ENCODE results near the gene PRSS27. TPM values are rescaled to one million over a fixed set of nuclear protein-coding genes. Genes with fewer than 3 reads are reported as not detected.
A peak's percentile ranks its signal among the peaks of the same experiment; 100 is the strongest.

Gene PRSS27
- total and polyA plus RNA-seq, 2 donors (not counting 1 experiment from before 2014, with no cell fraction given): 0.24 to 1.2 TPM

GRCh38 chr16:2692251-2692947 lies 27.6 kb downstream of the PRSS27 start:
- Histone ChIP-seq H3K4me2 (ENCODE audit: extremely low read depth, insufficient read depth, low read length) (peak overlapping the region; percentile 71), H3K4me1 (ENCODE audit: control insufficient read depth, extremely low read depth, insufficient read depth, low read length) (peaks cover 12% of the 10 kb centered on the region), H3K36me3 (ENCODE audit: control insufficient read depth, insufficient read depth, low read length) (peaks cover 4% of the 10 kb centered on the region), H3K4me3 (replicated peaks in 1 of 4; ENCODE audit: control extremely low read depth in 1 of 4, insufficient read depth in 1 of 4, low read depth in 3 of 4, low read length in 4 of 4) (no peak overlapping the region), H3K9me3 (ENCODE audit: control insufficient read depth, insufficient read depth, low read depth, low read length) (no peaks in the 10 kb centered on the region), H3K27ac (ENCODE audit: insufficient read depth, low read length) (no peak overlapping the region), H3K9ac (ENCODE audit: insufficient read depth, low read length) (no peak overlapping the region), H3K27me3 (ENCODE audit: control insufficient read depth, insufficient read depth, low read length) (no peaks in the 10 kb centered on the region), H4K20me1 (ENCODE audit: control insufficient read depth, extremely low read depth, insufficient read depth, low read length) (no peaks in the 10 kb centered on the region), H3K79me2 (ENCODE audit: control insufficient read depth, insufficient read depth, low read length) (peaks cover 37% of the 10 kb centered on the region), H2AFZ (ENCODE audit: low read length) (no peak overlapping the region)
- TF ChIP-seq CTCF (conservative IDR thresholded peaks at IDR 0.05 in 1 of 2, IDR thresholded peaks at IDR 0.05 in 1 of 2; ENCODE audit: low read depth in 1 of 2, low read length in 2 of 2) (no peak), EZH2 (IDR thresholded peaks at IDR 0.05; ENCODE audit: low read length, missing control alignments) (no peak)
- peak in 1 of 2 donors; percentile 36 for DNase-seq (ENCODE audit: low read depth in 2 of 2)

GRCh38 chr16:2691491-2692248 lies 28.4 kb downstream of the PRSS27 start:
- H3K27me3 ChIP-seq (ENCODE audit: control insufficient read depth, insufficient read depth, low read length): no peaks in the 10 kb centered on the region
- no peak overlapping the region for H2AFZ ChIP-seq (ENCODE audit: low read length)
- no peak for DNase-seq (ENCODE audit: low read depth in 2 of 2)
- no peak overlapping the region for H3K4me3 ChIP-seq (replicated peaks in 1 of 4; ENCODE audit: control extremely low read depth in 1 of 4, insufficient read depth in 1 of 4, low read depth in 3 of 4, low read length in 4 of 4)
- no peak for TF ChIP-seq CTCF (conservative IDR thresholded peaks at IDR 0.05 in 1 of 2, IDR thresholded peaks at IDR 0.05 in 1 of 2; ENCODE audit: low read depth in 1 of 2, low read length in 2 of 2)
- TF ChIP-seq EZH2 (IDR thresholded peaks at IDR 0.05; ENCODE audit: low read length, missing control alignments): no peak
- H3K79me2 ChIP-seq (ENCODE audit: control insufficient read depth, insufficient read depth, low read length): peaks cover 44% of the 10 kb centered on the region
- peaks cover 4% of the 10 kb centered on the region for H3K36me3 ChIP-seq (ENCODE audit: control insufficient read depth, insufficient read depth, low read length)
- no peaks in the 10 kb centered on the region for H4K20me1 ChIP-seq (ENCODE audit: control insufficient read depth, extremely low read depth, insufficient read depth, low read length)
- no peaks in the 10 kb centered on the region for H3K9me3 ChIP-seq (ENCODE audit: control insufficient read depth, insufficient read depth, low read depth, low read length)
- no peak overlapping the region for H3K27ac ChIP-seq (ENCODE audit: insufficient read depth, low read length)
- peak overlapping the region; percentile 71 for H3K4me2 ChIP-seq (ENCODE audit: extremely low read depth, insufficient read depth, low read length)
- peaks cover 12% of the 10 kb centered on the region for H3K4me1 ChIP-seq (ENCODE audit: control insufficient read depth, extremely low read depth, insufficient read depth, low read length)
- no peak overlapping the region for H3K9ac ChIP-seq (ENCODE audit: insufficient read depth, low read length)

- DNase-seq (ENCODE audit: low read depth in 2 of 2): no peak
- no peaks in the 10 kb centered on the region for H3K27me3 ChIP-seq (ENCODE audit: control insufficient read depth, insufficient read depth, low read length)
- no peak overlapping the region for H3K9ac ChIP-seq (ENCODE audit: insufficient read depth, low read length)
- H3K36me3 ChIP-seq (ENCODE audit: control insufficient read depth, insufficient read depth, low read length): peaks cover 4% of the 10 kb centered on the region
- no peak overlapping the region for H3K4me3 ChIP-seq (replicated peaks in 1 of 4; ENCODE audit: control extremely low read depth in 1 of 4, insufficient read depth in 1 of 4, low read depth in 3 of 4, low read length in 4 of 4)
- H3K4me2 ChIP-seq (ENCODE audit: extremely low read depth, insufficient read depth, low read length): no peak overlapping the region
- H3K27ac ChIP-seq (ENCODE audit: insufficient read depth, low read length): no peak overlapping the region
- H2AFZ ChIP-seq (ENCODE audit: low read length): no peak overlapping the region
- peaks cover 44% of the 10 kb centered on the region for H3K79me2 ChIP-seq (ENCODE audit: control insufficient read depth, insufficient read depth, low read length)
- H3K4me1 ChIP-seq (ENCODE audit: control insufficient read depth, extremely low read depth, insufficient read depth, low read length): peaks cover 12% of the 10 kb centered on the region
- no peaks in the 10 kb centered on the region for H3K9me3 ChIP-seq (ENCODE audit: control insufficient read depth, insufficient read depth, low read depth, low read length)
- no peaks in the 10 kb centered on the region for H4K20me1 ChIP-seq (ENCODE audit: control insufficient read depth, extremely low read depth, insufficient read depth, low read length)
- TF ChIP-seq EZH2 (IDR thresholded peaks at IDR 0.05; ENCODE audit: low read length, missing control alignments) (no peak), CTCF (conservative IDR thresholded peaks at IDR 0.05 in 1 of 2, IDR thresholded peaks at IDR 0.05 in 1 of 2; ENCODE audit: low read depth in 1 of 2, low read length in 2 of 2) (no peak)
Measured at GRCh38 chr16:2690852-2691251, 29.2 kb downstream of the PRSS27 start.
